ENCODE results near the gene EIF2AK3. TPM values are rescaled to one million over a fixed set of nuclear protein-coding genes. Genes with fewer than 3 reads are reported as not detected.

EIF2AK3 gene
- polyA plus RNA-seq, 3 donors, result 2.0 to 6.6 (median 2.3) TPM

DNA sequence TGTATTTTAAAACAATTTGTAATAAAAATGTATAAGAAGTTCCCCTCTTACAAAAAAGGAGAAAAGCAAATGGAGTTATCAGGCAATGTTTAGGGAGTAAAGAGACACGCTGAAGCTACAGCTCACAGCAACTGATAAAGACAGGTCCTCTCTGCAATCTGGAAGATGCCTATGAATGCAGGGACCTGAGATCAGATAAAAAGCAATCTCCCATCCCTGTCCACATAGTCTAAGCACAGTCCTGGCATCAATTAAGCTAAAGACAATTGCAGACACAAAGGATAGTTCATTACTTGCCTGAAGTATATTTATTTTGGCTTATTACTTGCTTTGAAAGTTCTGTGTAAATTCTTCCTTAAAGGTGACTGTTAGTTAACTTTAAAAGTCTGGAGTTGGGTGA, 5.0 kb downstream of the EIF2AK3 start:
- H3K36me3 Mint-ChIP-seq, result peaks cover 2 to 11% of the 10 kb centered on the region in 2 donors
- H2AFZ ChIP-seq (ENCODE audit: insufficient read depth, low read depth, low read length, poor library complexity, severe bottlenecking), result no peak overlapping the region
- H4K20me1 ChIP-seq (ENCODE audit: insufficient read depth, low read length), result peaks cover 62% of the 10 kb centered on the region
- no peak overlapping the region for H3K9ac ChIP-seq (ENCODE audit: insufficient read depth, low read length, poor library complexity, severe bottlenecking)
- no peaks in the 10 kb centered on the region for H3K9me3 ChIP-seq (replicated peaks in 1 of 2; ENCODE audit: control insufficient read depth in 1 of 2, insufficient read depth in 1 of 2, low read length in 2 of 2)
- peaks cover 95% of the 10 kb centered on the region for H3K79me2 ChIP-seq (ENCODE audit: insufficient read depth, low read length)
- H3K4me1 Mint-ChIP-seq, result peaks cover 20% of the 10 kb centered on the region
- no peak for DNase-seq
- H3K27ac ChIP-seq (ENCODE audit: low read depth in 1 of 2, low read length in 2 of 2), result no peak overlapping the region
- H3K27ac Mint-ChIP-seq, result no peak overlapping the region
- no peaks in the 10 kb centered on the region for H3K27me3 ChIP-seq (ENCODE audit: control insufficient read depth in 2 of 2, insufficient read depth in 2 of 2, low read length in 2 of 2)
- TF ChIP-seq, protein P1, sequence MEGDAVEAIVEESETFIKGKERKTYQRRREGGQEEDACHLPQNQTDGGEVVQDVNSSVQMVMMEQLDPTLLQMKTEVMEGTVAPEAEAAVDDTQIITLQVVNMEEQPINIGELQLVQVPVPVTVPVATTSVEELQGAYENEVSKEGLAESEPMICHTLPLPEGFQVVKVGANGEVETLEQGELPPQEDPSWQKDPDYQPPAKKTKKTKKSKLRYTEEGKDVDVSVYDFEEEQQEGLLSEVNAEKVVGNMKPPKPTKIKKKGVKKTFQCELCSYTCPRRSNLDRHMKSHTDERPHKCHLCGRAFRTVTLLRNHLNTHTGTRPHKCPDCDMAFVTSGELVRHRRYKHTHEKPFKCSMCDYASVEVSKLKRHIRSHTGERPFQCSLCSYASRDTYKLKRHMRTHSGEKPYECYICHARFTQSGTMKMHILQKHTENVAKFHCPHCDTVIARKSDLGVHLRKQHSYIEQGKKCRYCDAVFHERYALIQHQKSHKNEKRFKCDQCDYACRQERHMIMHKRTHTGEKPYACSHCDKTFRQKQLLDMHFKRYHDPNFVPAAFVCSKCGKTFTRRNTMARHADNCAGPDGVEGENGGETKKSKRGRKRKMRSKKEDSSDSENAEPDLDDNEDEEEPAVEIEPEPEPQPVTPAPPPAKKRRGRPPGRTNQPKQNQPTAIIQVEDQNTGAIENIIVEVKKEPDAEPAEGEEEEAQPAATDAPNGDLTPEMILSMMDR (IDR thresholded peaks at IDR 0.05), result no peak
- peaks cover 0 to 2% (median 1%) of the 10 kb centered on the region in 3 donors for H3K27me3 Mint-ChIP-seq (ENCODE audit: low read depth in 3 of 3)
- peaks cover 8 to 14% of the 10 kb centered on the region in 2 donors for H3K4me1 ChIP-seq (ENCODE audit: control insufficient read depth in 1 of 2, insufficient read depth in 2 of 2, low read length in 2 of 2)
- H3K4me3 ChIP-seq (replicated peaks in 1 of 3; ENCODE audit: low read depth in 2 of 3, low read length in 3 of 3), result no peak overlapping the region
- H3K4me3 Mint-ChIP-seq, result no peak overlapping the region
- no CpG with 5 or more reads among the region's 1 CpG for WGBS (ENCODE audit: insufficient coverage)
- H3K4me2 ChIP-seq (replicated peaks; ENCODE audit: extremely low read depth, low read length, poor library complexity, severe bottlenecking), result no peak overlapping the region
- intact Hi-C loops (cut with micrococcal nuclease), result loop anchor here in 1 of 2 donors (10.0 kb wide), 1 partner anchor 568 kb away; the partner anchor contains the start of gene KRCC1
- no peaks in the 10 kb centered on the region for H3K9me3 Mint-ChIP-seq
- H3K36me3 ChIP-seq (replicated peaks in 1 of 2; ENCODE audit: control insufficient read depth in 1 of 2, insufficient read depth in 2 of 2, low read length in 2 of 2), result no peaks in the 10 kb centered on the region

- H3K79me2 ChIP-seq (ENCODE audit: insufficient read depth, low read length), result peaks cover 99% of the 10 kb centered on the region
- no CpG with 5 or more reads among the region's 3 CpGs for WGBS (ENCODE audit: insufficient coverage)
- H3K4me1 ChIP-seq (ENCODE audit: control insufficient read depth in 1 of 2, insufficient read depth in 2 of 2, low read length in 2 of 2), result peaks cover 6 to 11% of the 10 kb centered on the region in 2 donors
- Mint-ChIP-seq H3K9me3 (no peaks in the 10 kb centered on the region), H3K27ac (no peak overlapping the region), H3K27me3 (ENCODE audit: low read depth in 3 of 3) (peaks cover 0 to 2% (median 1%) of the 10 kb centered on the region in 3 donors), H3K4me3 (no peak overlapping the region), H3K4me1 (peaks cover 22% of the 10 kb centered on the region), H3K36me3 (peaks cover 2 to 14% of the 10 kb centered on the region in 2 donors)
- TF ChIP-seq, protein P1 (IDR thresholded peaks at IDR 0.05), result no peak
- no peak overlapping the region for H3K27ac ChIP-seq (ENCODE audit: low read depth in 1 of 2, low read length in 2 of 2)
- H3K9me3 ChIP-seq (replicated peaks in 1 of 2; ENCODE audit: control insufficient read depth in 1 of 2, insufficient read depth in 1 of 2, low read length in 2 of 2), result no peaks in the 10 kb centered on the region
- peaks cover 70% of the 10 kb centered on the region for H4K20me1 ChIP-seq (ENCODE audit: insufficient read depth, low read length)
- H2AFZ ChIP-seq (ENCODE audit: insufficient read depth, low read depth, low read length, poor library complexity, severe bottlenecking), result no peak overlapping the region
- no peak overlapping the region for H3K9ac ChIP-seq (ENCODE audit: insufficient read depth, low read length, poor library complexity, severe bottlenecking)
- H3K4me3 ChIP-seq (replicated peaks in 1 of 3; ENCODE audit: low read depth in 2 of 3, low read length in 3 of 3), result no peak overlapping the region
- intact Hi-C loops (cut with micrococcal nuclease), result loop anchor here in 1 of 2 donors (10.0 kb wide), 1 partner anchor 567 kb away; the partner anchor contains the start of gene KRCC1
- DNase-seq, result no peak
- no peaks in the 10 kb centered on the region for H3K27me3 ChIP-seq (ENCODE audit: control insufficient read depth in 2 of 2, insufficient read depth in 2 of 2, low read length in 2 of 2)
- no peak overlapping the region for H3K4me2 ChIP-seq (replicated peaks; ENCODE audit: extremely low read depth, low read length, poor library complexity, severe bottlenecking)
- no peaks in the 10 kb centered on the region for H3K36me3 ChIP-seq (replicated peaks in 1 of 2; ENCODE audit: control insufficient read depth in 1 of 2, insufficient read depth in 2 of 2, low read length in 2 of 2)
Observed at GRCh38 chr2:88621432-88621831, 5.8 kb downstream of the EIF2AK3 start.

Measured in CD14-positive monocyte (primary cell).